ENCODE measurements around the gene ANK2. TPM values are rescaled to one million over a fixed set of nuclear protein-coding genes. Genes with fewer than 3 reads are reported as not detected.

ANK2 gene
- total RNA-seq, 2 donors from 2014 or later: 70.0 to 124 TPM

DNA sequence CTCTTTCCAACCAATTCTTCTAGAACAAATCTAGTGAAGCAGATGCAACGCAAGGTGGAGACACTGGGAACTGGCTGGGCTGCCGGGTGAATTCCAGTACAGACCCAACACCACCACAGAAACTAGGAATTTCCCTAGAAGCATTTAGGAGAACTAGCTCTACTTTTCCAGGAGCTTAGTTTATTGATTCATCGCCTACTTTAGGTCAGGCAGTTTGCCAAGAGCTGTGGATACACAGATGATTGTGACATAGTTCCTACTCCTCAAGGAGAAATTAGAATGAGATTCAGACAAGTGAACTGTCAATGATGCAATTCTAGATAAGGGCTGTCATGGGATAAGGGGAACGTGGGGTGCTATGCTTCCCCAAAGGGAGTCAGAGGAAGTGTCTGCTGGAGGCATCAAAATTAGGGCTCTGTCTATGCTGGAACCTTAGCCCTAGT, 362.1 kb downstream of the ANK2 start:
- no peak for DNase-seq
- Histone ChIP-seq H3K36me3 (ENCODE audit: control insufficient read depth, insufficient read depth, low read length) (no peaks in the 10 kb centered on the region), H3K27me3 (ENCODE audit: control insufficient read depth, insufficient read depth, low read length, poor library complexity, severe bottlenecking) (no peaks in the 10 kb centered on the region), H3K27ac (ENCODE audit: low read depth, low read length) (no peak overlapping the region), H3K9me3 (ENCODE audit: control insufficient read depth, low read length) (no peaks in the 10 kb centered on the region), H3K9ac (ENCODE audit: extremely low read depth, low read length, poor library complexity, severe bottlenecking) (no peak overlapping the region), H3K4me3 (ENCODE audit: low read length) (no peak overlapping the region), H3K4me1 (ENCODE audit: control insufficient read depth, insufficient read depth, low read length) (no peaks in the 10 kb centered on the region)
- TF ChIP-seq, protein P1, sequence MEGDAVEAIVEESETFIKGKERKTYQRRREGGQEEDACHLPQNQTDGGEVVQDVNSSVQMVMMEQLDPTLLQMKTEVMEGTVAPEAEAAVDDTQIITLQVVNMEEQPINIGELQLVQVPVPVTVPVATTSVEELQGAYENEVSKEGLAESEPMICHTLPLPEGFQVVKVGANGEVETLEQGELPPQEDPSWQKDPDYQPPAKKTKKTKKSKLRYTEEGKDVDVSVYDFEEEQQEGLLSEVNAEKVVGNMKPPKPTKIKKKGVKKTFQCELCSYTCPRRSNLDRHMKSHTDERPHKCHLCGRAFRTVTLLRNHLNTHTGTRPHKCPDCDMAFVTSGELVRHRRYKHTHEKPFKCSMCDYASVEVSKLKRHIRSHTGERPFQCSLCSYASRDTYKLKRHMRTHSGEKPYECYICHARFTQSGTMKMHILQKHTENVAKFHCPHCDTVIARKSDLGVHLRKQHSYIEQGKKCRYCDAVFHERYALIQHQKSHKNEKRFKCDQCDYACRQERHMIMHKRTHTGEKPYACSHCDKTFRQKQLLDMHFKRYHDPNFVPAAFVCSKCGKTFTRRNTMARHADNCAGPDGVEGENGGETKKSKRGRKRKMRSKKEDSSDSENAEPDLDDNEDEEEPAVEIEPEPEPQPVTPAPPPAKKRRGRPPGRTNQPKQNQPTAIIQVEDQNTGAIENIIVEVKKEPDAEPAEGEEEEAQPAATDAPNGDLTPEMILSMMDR (conservative IDR thresholded peaks at IDR 0.05): no peak
- no peaks in the 10 kb centered on the region for H3K36me3 Mint-ChIP-seq (ENCODE audit: low read depth)
- no peak overlapping the region for H3K4me3 Mint-ChIP-seq
- WGBS, 2 experiments (ENCODE audit: insufficient coverage in 1 of 2, insufficient read length in 1 of 2): 77 to 89% methylated on average over 2 to 4 of the region's 4 CpGs
- H3K9me3 Mint-ChIP-seq: peaks cover 3% of the 10 kb centered on the region
- no peak overlapping the region for H3K27ac Mint-ChIP-seq
- no peaks in the 10 kb centered on the region for H3K27me3 Mint-ChIP-seq (ENCODE audit: insufficient read depth)
- H3K4me1 Mint-ChIP-seq: peaks cover 16% of the 10 kb centered on the region

DNA sequence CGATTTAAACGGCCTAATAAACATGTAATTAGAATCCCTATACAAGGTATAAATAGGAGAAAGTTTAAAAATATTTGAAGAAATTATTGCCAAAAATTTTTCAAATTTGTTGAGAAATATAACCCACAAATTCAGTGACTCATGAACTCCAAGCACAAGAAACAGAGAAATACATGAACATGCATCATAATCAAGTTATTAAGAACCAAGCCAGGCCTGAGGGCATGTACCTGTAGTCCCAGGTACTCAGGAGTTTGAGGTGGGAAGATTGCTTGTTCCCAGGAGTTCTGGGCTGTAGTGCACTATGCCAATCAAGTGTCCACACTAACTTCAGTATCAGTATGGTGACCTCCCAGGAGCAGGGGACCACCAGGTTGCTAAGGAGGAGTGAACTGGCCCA, 370.2 kb downstream of the ANK2 start:
- no peak for DNase-seq
- no peaks in the 10 kb centered on the region for H3K36me3 ChIP-seq (ENCODE audit: control insufficient read depth, insufficient read depth, low read length)
- no peaks in the 10 kb centered on the region for H3K4me1 Mint-ChIP-seq
- peaks cover 2% of the 10 kb centered on the region for H3K36me3 Mint-ChIP-seq (ENCODE audit: low read depth)
- H3K4me3 ChIP-seq (ENCODE audit: low read length): no peak overlapping the region
- H3K27me3 ChIP-seq (ENCODE audit: control insufficient read depth, insufficient read depth, low read length, poor library complexity, severe bottlenecking): no peaks in the 10 kb centered on the region
- H3K4me3 Mint-ChIP-seq: no peak overlapping the region
- WGBS, 2 experiments (ENCODE audit: insufficient coverage in 1 of 2, insufficient read length in 1 of 2): no CpG with 5 or more reads among the region's 2 CpGs
- no peak overlapping the region for H3K9ac ChIP-seq (ENCODE audit: extremely low read depth, low read length, poor library complexity, severe bottlenecking)
- H3K27me3 Mint-ChIP-seq (ENCODE audit: insufficient read depth): no peaks in the 10 kb centered on the region
- no peak overlapping the region for H3K27ac Mint-ChIP-seq
- peaks cover 25% of the 10 kb centered on the region for H3K9me3 Mint-ChIP-seq
- H3K9me3 ChIP-seq (ENCODE audit: control insufficient read depth, low read length): peaks cover 18% of the 10 kb centered on the region
- TF ChIP-seq, protein P1 (conservative IDR thresholded peaks at IDR 0.05): no peak
- H3K4me1 ChIP-seq (ENCODE audit: control insufficient read depth, insufficient read depth, low read length): no peaks in the 10 kb centered on the region
- no peak overlapping the region for H3K27ac ChIP-seq (ENCODE audit: low read depth, low read length)

DNA sequence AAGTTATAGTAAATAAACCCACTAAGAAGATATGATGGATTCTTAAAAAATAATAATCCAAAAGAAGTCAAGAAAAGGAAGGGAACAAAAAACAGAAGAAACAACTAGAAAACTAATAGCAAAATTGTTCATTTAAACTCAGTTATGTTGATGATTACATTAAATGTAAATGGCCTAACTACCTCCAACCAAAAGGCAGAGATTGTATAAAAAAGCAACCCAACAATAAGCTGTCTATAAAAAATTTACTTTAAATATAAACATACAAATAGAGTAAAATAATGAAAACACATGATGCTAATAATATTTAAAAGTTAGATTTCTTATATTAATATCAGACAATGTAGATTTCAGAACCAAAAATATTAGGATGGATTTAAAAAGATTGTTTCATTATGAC, 371.5 kb downstream of the ANK2 start:
- peaks cover 18% of the 10 kb centered on the region for H3K9me3 ChIP-seq (ENCODE audit: control insufficient read depth, low read length)
- peaks cover 27% of the 10 kb centered on the region for H3K9me3 Mint-ChIP-seq
- peaks cover 2% of the 10 kb centered on the region for H3K36me3 Mint-ChIP-seq (ENCODE audit: low read depth)
- no peak overlapping the region for H3K27ac Mint-ChIP-seq
- H3K4me3 Mint-ChIP-seq: no peak overlapping the region
- no peak overlapping the region for H3K4me3 ChIP-seq (ENCODE audit: low read length)
- no peaks in the 10 kb centered on the region for H3K4me1 ChIP-seq (ENCODE audit: control insufficient read depth, insufficient read depth, low read length)
- no peaks in the 10 kb centered on the region for H3K36me3 ChIP-seq (ENCODE audit: control insufficient read depth, insufficient read depth, low read length)
- no peaks in the 10 kb centered on the region for H3K27me3 ChIP-seq (ENCODE audit: control insufficient read depth, insufficient read depth, low read length, poor library complexity, severe bottlenecking)
- H3K9ac ChIP-seq (ENCODE audit: extremely low read depth, low read length, poor library complexity, severe bottlenecking): no peak overlapping the region
- TF ChIP-seq, protein P1 (conservative IDR thresholded peaks at IDR 0.05): no peak
- no peaks in the 10 kb centered on the region for H3K4me1 Mint-ChIP-seq
- DNase-seq: no peak
- H3K27me3 Mint-ChIP-seq (ENCODE audit: insufficient read depth): no peaks in the 10 kb centered on the region
- no peak overlapping the region for H3K27ac ChIP-seq (ENCODE audit: low read depth, low read length)

Data from endodermal cell (in vitro differentiated cells).